NCI-H1092 treated with DMSO at 0.1 percent for 48 hours (cell line): ENCODE results near the gene ARHGEF3.
"Not testable (repeated sequence)": the region's sequence is repeated elsewhere in the genome, so short reads cannot be mapped to it uniquely, and the experiment has no call there.

Source experiments
- DNase-seq: peaks from one replicate; lab custom pipeline; 2025; lab: John Stamatoyannopoulos, UW

ARHGEF3 gene

DNA sequence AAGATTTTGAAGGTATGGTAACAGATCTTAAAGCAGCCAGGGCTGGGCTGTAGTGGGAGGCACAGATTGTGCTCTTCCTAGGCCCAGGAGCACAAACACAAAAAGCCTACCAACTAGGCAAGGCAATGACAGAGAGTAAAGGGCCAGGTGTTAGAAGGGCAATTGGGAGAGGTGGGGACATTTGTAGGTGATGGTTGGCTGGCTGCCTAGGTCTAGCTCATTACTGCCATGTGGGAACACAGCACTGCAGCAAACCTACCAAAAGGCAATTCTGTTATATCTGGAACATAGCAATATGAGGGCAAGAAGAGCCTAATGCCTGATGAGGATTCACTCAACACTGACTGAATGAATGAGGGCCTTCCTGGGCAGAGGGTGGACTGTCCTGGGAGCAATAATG lies 30.4 kb downstream of the ARHGEF3 start:
- peak; percentile 4 for DNase-seq

DNA sequence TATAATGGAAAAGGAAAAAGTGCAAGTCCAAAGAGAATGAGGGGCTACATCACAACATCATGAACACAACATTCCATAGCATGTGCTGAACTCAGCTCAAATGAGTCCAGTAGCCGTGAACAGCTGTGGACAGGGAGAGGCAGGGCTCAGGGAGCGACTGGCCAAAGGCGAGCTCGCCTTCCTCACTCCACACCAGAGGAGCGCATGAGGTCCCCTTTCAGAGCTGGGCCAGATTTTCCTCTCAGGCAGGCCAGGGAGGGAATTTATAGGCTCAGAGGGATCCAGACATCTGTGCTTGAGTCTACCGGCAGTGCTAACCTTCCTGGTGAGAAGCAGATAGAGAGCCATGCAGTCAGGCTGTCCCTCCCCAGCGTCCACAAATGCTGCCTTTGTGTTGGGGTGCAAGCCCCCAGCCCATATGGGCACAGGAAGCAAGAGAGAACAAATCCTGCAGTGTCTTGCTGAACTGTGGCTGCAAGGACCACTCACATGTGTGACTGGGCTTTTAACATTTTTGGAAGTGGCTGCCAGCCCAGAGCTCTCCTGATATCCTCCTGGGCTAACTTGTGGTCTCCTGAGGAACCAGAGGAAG lies 32.5 kb downstream of the ARHGEF3 start:
- DNase-seq, result no peak

DNA sequence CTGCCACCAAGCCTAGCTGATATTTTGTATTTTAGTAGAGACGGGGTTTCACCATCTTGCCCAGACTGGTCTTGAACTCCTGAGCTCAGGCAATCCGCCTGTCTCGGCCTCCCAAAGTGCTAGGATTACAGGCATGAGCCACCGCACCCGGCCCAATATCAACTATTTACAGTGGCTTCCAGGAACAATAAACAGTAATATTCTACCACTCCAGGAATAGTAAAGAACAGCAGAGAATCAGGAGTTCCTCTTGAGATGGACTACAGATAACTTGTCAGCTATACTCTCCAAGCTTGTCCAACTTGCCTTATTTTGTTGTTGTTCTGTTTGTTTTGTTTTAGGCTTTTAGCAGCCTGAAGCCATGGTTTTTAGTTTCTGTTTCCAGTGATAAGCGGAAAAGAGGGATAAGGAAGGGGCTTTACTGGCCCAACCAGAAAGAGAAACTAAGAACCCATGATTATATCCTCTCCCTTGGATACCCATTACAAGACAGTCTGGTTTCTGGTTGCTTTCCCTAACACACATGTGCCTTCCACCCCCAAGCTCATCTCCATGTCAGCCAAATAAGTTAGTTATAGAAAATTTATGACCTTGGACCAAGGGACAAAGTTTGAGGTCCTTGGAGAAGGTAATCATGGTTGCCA lies 36.7 kb downstream of the ARHGEF3 start:
- DNase-seq, result no peak

DNA sequence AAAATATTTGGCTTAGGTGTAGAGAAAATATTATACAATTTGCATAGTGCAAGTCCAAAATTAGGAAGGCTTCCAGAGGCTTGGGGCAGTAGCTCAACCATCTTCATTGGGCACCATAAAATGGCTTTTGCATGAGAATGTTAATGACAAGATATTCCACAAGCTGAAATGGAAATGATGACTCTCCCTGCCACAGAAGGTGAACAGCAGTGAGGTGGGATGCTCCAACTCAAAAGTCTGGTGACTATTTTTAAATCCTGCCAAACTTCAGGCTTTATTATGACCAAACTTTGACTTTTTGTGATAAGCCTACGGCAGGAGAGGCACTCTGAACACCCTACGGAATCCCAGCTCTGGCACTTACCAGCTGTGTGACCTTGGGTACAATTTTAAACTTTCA lies 37.6 kb downstream of the ARHGEF3 start:
- DNase-seq, result no peak

DNA sequence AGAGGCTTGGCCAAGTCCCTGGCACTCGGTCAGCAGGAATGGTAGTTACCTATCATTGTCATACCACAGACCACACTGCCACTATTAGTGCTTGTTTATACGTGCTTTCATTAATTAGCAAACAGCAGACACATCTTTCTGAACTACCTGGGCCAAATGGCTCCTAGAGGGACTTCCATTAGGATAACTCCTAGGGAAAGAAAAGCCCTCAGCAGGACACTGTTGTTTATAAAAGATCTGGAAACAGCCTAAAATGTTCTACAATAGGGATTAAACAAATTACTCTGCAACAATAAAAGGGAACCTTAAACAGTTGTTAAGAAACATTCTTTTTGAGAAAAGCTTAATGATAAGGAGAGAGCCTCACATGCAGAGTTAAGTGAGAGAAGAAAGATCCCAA lies 38.5 kb downstream of the ARHGEF3 start:
- no peak for DNase-seq

DNA sequence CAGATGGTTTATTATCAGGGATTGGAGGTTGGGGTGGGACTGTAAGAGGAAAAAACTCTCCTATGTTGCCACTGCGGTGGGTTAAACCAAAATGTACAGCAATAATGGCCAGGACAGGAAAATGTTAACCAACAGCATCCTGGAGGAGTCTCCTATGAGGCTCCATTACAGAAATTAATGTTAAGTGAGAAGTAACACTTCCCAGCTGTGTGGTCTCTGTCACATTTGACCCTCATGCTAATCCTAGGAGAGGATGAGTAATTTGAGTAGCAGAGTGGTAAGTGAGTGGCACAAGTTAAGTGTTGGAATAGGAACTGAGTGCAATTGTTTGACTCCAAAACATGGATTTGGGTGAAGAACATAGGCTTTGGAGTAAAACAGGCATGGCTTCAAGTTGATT lies 39.0 kb downstream of the ARHGEF3 start:
- no peak for DNase-seq

DNA sequence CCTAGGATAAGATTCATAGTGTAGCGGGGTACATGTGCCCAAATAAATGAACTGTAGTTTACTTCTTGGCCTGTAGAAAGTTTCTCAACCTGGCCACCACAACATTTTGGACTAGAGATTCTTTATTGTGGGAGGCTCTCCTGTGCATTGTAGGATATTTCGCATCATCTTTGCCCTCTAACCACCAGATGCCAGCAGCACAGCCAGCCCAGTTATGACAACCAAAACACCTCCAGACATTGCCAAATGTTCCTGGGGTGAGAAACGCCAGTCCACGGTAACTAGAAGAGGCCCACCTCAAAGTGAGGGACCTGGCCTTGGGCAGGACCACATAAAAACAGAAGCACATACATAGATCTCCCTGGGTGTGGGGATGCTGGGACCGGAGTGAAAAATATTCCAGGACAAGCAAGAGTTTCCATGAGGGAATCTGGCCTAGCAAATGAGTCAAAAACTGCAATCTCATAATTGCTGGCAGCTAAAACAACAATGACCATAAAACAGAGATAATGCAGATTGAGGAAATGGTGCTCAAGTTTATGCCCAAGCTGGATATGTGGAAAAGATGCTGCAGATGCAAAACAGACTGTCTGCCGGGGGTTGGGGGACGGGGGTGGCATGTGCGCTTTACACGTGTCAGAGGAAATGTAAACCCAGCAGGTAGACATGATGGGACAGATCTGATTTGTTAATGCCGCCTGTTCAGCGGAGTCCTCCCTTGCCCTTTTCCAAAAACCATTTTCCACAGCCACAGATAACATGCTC lies 39.7 kb downstream of the ARHGEF3 start:
- DNase-seq, result no peak

DNA sequence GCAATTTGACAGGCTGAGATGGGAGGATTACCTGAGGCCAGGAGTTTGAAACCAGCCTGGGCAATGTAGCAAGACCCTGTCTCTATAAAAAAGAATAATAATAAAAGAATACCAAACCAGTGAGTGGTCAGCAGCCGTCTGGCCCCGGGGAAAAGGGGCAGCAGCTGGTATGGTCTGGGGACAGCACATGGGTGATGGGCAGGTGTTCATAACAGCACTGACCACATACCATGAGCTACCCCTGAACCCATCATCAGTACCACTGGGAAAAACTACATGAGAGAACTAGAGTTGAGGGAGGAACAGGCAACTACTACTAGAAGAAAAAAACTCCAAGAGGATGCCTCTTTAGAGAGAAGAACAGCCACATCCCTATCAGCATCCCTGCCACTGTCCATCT lies 40.7 kb downstream of the ARHGEF3 start:
- no peak for DNase-seq

DNA sequence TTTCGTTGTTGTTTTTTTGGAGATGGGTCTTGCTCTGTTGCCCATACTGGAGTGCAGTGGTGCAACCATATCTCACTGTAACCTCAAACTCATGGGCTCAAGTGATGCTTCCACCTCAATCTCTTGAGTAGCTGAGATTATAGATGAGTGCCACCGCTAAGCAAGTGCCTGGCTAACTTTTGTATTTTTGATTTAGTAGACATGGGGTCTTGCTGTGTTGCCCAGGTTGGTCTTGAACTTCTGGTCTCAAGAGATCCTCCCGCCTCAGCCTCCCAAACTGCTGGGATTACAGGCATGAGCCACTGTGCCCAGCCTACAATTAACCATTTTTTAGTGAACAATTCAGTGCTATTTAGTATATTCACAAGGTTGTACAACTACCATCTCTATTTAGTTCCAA lies 42.2 kb downstream of the ARHGEF3 start:
- no peak for DNase-seq

DNA sequence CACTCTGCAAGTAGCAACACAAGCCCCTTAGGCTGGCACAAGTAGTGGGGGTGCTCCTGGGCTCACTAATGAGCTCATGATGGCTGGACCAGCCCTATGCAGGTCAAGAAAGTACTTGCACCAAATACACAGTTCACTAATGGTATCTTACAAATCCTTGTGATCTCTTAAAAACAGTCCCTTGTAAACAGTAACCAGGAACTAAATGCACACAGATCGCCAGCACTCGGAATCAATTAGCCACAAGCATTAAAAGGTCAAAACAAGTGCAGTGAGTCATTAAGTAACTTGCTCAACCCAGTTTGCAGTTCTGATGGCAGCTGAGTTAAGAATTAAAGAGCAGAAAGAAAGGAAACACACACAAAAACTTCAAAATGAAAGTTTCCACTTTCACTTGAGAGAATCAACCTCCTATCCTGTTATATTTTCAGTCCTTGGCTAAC lies 43.2 kb downstream of the ARHGEF3 start:
- no peak for DNase-seq

DNA sequence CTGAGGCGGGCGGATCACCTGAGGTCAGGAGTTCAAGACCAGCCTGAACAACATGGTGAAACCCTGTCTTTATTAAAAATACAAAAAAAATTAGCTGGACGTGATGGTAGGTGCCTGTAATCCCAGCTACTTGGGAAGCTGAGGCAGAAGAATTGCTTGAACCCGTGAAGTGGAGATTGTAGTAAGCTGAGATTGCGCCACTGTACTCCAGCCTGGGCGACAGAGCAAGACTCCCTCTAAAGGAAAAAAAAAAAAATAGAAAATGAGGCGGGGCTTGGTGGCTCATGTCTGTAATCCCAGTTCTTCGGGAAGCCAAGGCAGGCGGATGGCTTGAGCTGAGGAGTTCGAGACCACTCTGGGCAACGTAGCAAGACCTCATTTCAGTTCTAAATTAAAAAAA lies 43.7 kb downstream of the ARHGEF3 start:
- not testable (repeated sequence) for DNase-seq

DNA sequence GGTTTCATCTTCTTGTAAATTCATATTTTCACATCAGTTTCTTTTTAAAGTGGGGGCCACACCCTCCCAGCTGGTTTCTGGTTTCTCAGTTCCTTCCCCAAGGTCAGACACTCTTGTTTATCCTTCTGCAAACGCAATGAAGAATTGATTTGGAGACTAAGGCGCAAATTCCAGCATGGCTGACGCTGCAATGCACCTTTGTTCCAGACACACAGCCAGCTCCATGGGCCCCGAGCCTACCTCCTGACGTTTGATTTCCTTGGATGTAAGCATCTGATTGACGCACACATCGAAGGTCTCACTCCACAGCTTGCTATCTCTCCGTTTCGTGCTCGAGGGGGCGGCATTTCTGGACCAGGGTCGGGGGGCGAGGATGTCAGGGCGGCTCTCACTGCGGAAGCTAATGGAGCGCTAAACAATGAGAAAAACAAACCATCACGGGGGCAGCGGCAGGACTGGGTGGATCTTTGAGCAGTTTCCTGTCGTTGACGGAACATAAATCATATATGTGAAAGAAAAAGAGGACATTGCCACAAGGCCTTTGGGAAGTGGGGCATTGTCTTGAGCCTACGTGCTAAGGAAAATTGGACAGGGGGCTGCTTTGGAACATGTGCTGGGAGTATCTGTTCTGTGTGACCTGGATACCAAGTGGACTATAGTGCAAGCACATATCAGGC lies 46.9 kb downstream of the ARHGEF3 start:
- no peak for DNase-seq

DNA sequence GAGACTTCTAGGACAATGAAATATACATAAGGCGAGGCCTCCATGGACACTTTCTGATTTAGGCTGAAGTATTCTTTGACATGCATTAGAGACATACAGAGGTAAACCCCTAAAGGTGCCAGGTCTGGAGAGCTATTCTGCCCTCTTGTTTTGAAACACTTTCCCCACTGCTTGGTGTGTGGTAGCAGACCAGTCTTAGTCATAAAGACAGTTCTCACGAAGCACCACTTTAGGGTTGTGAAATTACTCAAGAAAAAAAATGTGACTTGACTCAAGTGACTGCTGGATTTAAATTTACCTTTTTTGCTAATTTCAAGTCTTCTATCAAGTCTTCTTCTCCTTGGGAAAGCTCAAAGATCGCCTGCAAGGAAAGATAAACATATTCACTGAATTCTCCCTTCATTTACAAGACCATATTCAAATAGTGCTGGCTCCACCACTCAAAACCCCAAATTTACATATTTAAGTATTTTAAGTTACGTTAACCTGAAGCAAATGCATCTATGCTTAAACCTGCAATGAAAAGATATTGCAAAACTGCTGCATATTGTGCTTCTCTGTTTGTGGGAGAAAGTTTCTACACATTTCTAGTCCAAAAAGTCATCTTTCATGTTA lies 48.4 kb downstream of the ARHGEF3 start:
- no peak for DNase-seq

DNA sequence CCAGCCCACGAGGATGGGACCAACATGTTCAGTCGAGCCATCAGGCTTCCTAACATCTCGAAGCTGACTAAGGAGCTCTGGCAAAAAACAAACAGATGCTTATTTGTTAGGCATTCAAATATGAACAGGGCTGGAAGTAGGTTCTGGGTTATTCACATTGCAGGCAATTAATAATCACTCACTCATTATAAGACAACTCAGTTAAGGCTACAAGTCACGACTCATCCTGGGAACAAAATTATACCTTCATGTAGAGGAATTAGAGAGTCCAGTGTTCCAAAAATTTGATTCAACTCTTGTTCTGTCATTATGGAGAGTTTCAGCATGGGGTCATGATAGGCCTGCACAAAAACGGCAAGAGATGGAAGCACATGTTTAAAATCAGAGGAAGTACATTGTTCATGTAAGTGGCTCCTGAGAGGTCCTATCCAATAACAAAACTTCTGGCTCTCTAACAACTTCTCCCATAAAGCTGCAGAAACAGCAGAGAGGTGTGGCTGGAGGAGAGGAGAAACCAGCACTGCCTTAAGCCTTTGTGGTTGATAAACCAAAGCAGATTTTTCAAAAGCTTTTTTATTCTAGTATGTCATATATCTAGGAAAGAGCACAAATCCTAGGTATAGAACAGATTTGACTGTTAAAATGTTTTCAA lies 50.6 kb downstream of the ARHGEF3 start:
- no peak for DNase-seq

DNA sequence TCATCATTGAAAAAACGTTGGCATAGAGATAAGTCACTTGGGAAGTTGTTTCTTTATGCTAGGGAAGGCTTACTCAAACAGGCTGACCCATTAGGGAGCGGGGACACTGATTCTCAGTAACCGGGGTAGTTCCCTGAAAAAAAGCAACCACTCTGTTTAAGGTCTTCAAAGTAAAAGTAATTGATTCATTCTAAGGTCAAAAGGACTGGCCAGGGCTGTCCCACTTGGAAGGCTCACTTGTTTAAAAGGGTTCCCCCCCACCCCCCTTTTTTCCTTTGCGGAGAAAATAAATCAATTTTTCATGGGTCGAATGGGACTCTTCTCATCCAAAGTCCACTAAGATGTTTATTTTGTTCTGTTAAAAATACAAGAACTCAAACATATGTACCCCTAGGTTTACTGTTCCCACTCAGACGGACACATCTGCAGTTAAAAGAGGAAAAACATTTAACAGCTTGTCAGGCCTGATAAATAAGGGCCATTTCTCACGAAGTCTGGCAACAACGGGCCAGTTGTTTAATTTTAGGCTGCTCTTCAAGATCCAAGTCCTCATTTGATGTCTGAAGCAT lies 53.0 kb downstream of the ARHGEF3 start:
- no peak for DNase-seq

DNA sequence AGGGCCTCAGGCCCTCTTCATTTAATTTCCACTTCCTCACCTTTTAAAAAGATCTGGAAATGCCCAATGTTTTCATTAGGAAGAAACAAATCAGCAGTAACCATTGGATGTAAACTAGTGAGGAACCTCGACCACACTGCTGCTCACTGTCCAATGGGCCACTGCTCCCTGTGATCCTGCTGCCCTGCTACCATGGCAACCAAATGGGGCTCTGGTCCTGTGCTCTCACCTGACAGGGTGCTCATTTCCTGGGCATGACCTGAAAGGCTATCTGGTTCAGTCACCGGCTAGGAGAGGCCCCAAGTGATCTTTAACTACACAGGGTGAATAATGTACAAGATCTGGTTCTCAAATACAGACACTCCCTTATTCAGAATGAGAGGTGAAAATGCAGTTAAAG lies 54.6 kb downstream of the ARHGEF3 start:
- no peak for DNase-seq

DNA sequence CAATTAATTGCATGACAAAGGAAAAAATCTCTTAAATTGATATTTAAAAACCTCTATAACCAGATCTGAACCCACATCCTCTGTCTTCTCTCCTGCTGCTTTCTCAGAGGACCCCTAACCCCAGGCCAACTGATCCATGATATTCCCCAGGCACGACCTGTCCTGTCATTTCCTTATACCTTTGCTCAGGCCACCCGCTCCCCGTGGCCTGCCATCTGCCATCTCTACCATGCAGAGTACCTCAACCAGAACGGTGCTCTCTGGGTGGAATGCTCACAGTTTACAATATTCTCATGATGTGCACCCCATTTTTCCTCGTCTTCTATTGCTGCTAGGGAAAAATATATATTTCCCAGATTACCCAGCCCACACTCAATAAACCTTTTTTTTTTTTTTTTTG lies 57.7 kb downstream of the ARHGEF3 start:
- no peak for DNase-seq

DNA sequence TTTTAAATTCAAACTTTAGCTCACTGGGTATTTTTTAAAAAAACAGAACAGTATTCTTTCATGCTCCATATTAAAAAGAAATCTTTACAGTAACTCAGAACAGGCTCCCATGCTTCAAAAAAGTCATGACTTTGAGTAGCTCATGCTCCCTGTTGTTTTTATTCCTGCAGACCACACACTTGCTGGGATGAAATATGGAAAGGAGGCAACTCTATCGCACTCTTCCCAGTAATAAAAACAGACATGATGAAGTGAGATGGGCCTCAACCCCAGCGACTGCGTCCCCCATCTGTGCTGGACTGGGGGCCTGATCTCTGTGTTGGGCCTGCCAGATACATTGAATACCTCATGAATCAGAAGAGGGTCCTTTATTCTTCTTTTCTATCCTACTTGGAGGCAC lies 58.9 kb downstream of the ARHGEF3 start:
- no peak for DNase-seq

DNA sequence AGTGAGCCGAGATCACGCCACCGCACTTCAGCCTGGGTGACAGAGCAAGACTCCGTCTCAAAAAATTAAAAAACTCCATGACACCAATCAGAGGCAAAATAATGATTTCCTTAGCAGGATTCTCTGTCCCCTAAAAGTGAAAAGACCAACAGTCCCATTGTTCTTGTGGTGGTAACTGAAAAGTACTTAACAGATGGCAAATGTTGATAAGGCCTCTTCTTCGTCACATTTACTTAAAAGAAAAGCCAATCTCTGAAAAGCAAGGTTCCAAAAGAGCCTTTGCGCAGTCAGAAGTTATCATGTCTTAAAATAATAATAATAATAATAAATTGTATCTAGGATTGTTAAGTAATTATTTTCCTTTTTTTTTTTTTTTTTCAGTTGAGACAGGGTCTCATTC lies 62.7 kb downstream of the ARHGEF3 start:
- no peak for DNase-seq

DNA sequence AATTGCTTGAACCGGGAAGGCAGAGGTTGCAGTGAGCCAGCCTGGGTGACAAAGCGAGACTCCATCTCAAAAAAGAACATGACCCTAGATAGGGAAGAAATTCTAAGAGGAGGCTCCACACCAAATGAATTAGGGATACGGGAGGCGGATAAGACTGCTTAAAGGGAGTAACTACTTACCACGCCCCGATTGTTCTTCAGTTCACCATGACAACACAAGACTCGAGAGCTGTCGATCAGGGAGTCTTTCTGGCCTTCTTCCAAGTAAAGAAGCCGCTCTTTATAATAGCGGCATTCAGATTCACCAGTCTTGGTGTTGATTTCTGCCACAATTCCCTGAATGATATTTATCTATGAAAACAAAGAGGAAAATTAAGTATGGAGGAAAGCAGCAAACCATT lies 64.7 kb downstream of the ARHGEF3 start:
- DNase-seq, result no peak

DNA sequence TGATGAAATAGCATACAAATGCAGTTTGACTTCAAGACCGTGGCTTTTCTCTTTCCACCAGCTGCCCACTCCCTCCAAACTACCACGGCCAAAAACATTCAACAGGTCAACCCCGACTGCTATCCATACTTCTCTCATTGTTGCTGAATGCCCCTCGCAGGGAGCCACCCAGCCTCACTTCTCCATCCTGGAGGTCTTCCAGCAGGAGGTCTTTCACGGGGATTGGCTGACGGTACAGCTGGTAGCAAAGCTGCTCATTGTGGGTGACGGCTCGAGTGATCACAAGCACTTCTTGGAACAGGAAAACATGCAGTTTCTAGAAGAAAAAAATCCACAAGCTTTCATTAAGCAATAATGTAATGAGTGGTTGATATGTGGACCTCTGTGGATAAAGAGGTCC lies 69.6 kb downstream of the ARHGEF3 start:
- DNase-seq, result no peak

DNA sequence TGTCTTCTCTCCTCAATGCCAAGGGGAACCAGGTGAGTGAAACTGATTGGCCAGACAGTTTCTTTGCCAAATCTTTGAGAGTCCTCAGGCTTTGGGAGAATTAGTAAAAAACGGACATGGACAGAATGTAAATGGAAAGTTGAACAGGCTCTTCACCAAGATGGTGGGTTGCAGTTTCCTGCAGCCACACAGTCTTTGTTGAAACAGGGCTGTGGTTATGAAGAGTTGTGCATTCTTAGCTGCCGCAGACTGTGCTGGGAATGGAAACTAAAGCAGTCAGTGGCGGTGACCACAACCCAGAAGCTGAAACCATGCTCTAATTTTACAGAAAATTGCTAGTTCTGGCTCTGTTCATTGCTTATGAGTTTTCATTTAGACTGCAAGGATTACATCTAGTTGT lies 76.6 kb downstream of the ARHGEF3 start:
- DNase-seq, result no peak
